Fibroblast of peridontal ligament (primary cell): ENCODE measurements around the gene KCTD3.

Experiments
- DNase-seq: peaks from one replicate; pipeline ENCODE4 v3.0.0-alpha.2; 2010; ENCODE audit errors: extremely low read depth

The KCTD3 gene

DNA sequence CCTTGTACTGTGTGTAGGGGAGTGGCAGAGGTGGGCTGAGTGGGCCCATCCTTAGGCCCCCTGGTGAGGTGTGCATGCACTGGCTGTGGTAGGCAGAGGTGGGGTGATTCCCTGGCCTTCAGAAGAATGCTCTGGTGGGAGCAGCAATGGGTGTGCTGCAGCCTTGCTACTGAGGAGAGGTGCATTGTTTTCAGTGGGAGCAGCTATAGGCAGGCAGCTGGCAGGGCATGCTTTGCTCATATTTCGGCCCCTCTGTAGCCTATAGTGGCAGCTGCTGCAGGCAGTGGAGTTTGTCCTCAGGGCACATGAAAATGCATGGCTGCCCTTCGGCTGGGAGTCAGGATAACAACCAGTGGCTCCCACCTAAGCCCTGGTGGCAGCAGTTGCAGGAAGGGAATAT, 10.1 kb upstream of the KCTD3 start:
- DNase-seq, result no peak

DNA sequence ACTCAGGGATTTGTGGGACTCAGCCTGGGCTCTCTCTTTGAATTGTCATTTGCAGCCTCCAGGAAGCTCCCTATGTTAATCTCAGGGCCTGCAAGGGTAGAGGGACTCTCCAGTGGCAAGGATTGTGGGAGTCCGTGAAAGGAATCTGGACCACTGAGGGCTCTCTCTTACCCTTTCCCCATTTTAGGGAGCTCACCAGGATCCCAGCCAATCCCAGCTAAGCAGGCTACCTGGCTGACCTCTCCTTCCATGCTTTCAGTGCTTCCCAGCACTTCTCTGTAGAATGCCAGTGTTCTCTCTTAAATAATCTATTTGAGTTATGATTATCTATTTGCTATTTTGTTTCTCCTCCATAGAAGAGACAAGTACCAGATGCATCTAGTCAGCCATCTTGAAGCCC, 9.6 kb upstream of the KCTD3 start:
- DNase-seq, result no peak

DNA sequence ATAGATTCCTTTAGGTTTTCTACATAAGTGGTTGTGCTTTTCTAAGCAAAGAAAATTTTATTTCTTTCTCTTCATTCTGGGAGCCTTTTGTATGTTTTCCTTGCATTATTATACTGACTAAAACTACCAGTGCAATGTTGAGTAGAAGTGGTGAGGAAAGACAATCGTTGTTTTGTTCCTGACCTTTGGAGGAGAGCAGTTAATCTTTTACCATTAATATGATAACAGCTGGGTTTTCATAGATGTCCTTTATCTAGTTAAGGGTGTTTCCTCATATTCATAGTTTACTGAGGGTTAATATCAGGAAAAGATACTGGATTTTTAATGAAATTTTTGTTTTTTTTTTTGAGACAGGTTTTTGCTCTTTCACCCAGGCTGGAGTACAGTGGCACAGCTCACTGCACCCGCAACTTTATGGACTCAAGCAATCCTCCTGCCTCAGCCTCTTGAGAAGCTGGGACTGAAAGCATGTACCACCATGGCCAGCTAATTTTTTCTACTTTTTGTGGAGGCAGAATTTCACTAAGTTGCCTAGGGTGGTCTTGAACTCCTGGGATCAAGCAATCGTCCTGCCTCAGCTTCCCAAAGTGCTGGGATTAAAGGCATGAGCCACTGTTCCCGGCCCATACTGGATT, 9.0 kb upstream of the KCTD3 start:
- DNase-seq, result no peak

DNA sequence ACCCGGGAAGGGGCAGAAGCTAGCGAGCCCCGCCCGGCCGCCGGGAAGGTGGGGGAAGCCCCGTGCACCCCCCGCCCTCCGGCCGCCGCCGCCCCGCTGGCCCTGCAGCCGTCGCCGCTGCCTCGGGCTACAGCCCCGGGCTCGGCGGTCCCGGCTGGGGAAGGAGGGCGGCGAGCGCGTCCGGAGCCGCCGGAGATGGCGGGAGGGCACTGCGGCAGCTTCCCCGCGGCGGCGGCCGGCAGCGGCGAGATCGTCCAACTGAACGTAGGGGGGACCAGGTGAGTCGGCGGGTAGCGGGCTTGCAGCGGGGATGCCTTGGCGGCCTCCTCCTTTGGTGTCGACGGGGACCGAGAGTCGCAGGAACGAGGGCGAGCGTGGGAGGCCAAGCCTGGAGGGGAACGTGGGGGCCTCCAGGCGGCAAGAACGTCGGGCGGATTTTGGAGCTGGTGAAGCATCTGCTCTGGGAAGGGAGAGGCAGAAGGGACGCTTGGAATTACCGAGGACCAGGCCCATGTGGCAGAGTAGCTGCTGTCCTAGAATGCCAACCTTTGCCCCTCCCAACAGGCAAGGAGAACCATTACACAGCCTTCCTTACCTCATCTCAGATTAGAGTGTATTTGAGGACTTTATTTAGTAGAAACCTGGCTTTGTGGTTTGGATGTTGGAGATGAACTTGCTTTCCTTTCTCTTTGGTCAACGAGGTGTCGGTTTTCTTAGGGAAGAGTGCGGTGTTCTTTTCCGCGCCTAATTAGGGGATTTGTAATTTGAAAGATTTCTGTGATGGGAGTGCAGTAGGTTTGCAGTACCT, 591 bp downstream of the KCTD3 start:
- DNase-seq, result peak; percentile 53

DNA sequence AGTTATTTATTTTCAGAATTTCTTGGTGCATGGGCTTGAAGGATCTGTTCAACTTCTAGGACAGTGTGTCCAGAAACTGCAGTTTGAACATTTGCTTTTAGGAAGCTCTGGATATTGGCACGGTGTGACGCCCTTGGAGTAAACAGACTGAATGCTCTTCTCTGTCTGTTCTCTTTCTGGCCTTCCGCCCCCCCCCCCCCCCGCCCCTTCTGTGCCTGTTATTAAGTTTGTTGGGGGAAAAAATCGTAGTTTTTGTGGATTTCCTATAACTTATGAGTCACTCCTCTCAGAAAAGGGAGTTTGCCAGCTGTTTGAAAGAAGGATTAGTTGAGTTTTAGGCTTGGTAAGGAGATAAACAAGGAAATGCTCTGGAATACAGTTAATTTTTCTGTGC, 1.2 kb downstream of the KCTD3 start:
- peak; percentile 77 for DNase-seq

DNA sequence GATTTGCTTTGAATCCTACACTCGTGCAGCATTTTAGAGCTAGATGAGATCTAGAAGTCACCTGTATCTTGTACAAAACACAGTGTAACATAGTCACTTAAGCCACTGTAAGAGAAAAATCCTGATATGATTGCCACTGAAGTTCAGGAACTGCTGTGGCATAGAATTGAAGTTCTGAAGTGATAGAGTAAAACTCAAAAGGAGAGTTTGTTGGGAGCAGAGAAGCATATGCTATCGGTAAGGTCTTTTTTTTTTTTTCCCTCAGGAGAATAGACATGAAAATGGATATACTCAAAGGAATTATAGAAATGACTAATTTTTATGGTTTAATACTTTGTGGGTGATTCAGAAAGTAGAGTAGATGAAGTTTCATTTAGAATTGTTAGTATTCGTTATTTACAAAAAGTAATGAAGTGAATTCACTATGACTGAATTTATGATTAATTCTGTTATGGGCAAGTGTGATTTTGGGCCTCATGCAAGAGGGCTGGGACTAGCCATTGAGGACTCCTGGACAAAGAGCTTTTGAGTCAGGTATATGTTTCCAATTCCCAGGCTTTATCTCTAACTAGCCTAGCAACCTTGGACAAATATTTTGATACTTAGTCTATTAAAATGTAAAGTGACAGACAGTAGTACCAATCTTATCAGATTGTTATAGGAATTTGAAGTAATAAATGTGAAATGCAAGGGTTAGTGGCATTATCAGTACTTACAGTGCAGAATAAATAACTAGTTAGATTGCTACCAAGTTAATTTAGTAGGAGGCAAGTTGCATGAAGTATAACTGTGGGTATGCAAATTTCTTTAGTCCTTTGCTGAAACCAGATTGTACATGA, 3.1 kb downstream of the KCTD3 start:
- DNase-seq, result no peak

DNA sequence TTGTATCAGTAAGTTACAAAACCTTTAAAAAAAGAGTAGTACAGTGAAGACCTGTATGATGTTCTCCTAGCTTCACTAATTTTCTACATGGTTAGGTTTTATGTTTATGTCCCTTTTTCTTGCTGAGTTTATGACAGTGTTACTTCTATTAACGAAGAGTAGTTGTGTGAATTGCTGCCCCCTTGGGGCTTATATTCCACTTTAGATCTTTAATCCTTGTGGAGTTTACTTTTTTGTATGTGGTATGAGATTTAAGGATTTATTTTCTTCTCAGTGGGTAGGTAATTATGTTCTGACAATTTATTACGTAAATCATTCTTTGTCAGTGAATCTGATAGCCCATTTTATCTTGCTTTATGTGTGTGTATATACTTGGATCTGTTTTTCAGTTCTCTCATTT, 14.8 kb downstream of the KCTD3 start:
- DNase-seq, result no peak

DNA sequence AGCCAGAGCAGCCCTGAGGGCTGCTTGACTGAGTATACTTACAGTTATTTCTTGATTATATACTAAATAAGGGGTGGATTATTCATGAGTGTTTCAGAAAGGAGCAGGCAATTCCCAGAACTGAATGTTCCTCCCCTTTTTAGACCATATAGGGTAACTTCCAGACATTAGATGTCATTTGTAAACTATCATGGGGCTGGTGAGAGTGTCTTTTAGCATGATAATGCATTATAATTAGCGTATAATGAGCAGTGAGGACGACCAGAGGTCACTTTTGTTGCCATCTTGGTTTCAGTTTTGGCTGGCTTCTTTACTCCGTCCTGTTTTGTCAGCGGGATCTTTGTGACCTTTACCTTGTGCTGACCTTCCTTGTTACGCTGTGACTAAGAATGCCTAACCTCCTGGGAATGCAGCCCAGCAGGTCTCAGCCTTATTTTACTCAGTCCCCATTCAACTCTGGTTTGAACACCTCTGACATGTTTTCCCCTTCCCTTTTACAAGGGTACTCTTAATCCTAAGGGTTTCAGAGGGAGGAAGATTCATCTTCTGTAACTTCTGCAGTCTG, 16.2 kb downstream of the KCTD3 start:
- DNase-seq, result no peak

DNA sequence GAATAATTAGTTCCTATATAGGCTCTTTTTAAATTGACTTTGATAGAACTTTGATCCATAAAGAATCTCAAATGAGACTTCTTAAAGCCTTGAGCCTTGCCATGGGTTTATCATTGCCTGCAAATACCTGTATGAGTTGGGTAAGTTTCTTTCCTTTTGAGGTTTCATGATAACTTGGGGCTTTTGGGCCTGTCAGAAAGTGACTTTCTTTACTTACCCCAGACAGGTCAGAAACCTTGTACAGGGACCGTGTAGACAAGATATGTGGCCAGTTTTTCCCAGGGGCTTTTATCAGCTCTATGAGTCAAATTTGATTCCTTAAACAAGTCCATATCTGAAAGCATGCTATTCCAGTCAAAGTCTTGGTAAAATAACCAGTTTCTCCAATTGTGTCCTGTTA, 17.3 kb downstream of the KCTD3 start:
- no peak for DNase-seq

DNA sequence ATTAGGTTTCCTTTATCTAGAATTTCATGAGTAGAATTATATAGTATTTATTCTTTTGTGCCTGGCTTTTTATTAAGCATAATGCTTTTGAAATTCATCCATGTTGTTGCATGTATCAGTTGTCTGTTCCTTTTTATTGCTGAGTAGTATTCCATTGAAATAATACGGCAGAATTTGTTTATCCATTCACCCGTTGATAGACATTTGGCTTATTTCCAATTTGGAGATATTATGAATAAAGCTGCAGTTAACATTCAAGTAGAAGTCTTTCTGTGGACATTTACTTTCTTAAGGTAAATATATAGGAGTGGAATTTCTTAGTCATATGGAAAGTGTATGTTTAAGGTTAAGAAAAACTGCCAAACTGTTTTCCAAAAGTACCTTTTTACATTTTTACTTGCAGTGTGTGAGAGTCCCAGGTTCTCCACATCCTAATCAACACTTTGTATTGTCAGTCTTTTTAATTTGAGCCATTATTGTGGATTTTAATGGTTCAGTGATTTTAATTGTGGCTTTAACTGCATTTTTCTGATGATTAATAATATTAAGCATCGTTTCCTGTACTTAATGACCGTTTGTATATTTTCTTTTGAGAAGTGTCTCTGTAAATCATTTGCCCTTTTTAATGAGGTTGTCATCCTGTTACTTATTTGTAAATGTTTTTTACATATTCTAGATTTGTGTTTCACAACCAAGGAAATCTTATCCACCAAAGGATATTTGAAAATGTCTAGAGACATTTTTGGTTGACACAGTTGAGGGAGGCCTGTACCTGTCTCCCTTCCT, 22.7 kb downstream of the KCTD3 start:
- DNase-seq, result no peak

DNA sequence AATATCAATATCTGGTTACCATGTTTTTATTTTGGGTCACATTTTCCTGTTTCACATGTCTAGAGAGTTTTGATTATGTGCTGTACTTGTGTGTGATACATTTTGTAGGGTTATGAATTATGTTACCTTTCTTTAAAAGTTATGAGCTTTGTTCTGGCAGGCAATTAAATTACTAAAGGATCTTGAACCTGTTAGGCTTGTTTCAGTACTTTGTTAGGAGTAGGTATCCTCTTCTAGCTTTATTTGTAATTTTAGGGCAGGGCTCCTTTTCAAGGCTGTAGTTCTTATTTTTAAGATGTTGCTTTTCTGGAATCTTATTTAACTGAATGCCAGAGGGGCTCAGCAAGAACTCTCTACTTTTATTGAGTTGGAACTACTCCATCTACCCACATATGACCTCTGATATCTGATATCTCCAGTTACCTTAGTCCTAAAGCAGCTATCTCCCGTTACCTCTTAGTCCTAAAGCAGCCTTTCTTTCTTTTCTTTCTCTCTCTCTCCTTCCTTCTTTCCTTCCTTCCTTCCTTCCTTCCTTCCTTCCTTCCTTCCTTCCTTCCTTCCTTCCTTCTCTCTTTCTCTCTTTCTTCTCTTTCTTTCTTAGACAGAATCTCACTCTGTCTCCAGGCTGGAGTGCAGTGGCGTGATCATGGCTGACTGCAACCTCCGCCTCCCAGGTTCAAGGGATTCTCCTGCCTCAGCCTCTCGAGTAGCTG, 23.8 kb downstream of the KCTD3 start:
- DNase-seq, result no peak

DNA sequence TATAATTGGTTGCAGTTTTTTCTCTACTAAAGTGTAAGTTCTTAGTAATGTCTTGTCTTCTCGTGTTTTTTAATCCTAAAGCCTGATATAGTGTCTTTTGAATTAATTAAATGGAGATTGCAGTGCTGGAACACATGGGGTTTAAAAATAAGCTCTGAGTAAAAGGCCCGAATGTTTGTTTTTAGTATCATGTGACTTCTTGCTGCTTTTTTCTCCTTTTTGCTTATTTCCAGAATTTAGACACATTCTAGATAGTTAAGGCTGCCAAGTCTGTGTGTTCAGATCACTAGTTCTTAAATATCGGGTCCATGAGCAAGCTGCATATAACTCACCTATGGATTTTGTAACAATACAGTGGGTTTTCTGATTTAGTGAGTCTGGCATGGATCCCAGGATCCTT, 27.5 kb downstream of the KCTD3 start:
- peak; percentile 69 for DNase-seq

DNA sequence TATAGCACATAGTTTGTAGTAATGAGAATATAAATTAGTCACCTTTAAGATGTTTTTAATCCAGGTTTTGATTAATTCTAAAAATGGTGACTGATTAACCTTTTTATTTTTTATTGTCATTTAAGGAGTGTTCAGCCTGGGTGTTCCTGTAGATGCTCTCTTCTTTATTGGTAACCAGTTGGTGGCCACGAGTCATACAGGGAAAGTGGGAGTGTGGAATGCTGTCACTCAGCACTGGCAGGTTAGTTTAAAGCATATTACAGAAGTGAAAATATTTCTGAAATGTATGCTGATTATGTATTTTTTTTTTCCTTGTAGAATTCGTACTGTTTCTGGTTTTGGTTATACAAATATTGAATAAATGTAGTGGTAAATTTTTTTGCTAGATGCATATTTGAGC, 28.1 kb downstream of the KCTD3 start:
- peak; percentile 28 for DNase-seq

DNA sequence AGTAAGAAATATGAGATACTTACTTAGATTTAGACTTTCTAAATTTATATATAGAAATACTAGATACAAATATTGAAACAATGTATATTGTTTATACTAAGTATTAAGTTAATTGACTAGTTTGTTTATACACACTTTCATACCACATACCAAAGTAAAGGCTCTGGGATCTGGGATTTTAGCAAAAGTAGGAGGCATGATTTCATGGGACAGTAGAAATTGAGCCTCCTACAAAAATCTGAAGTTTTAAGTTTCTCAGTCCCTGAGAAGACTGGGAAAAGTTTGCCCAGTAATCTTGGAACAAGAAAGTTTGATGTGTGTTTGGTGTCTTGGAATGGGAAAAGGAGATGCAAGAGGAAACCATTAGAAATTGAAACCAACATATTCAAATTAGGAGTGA, 30.9 kb downstream of the KCTD3 start:
- peak; percentile 55 for DNase-seq

DNA sequence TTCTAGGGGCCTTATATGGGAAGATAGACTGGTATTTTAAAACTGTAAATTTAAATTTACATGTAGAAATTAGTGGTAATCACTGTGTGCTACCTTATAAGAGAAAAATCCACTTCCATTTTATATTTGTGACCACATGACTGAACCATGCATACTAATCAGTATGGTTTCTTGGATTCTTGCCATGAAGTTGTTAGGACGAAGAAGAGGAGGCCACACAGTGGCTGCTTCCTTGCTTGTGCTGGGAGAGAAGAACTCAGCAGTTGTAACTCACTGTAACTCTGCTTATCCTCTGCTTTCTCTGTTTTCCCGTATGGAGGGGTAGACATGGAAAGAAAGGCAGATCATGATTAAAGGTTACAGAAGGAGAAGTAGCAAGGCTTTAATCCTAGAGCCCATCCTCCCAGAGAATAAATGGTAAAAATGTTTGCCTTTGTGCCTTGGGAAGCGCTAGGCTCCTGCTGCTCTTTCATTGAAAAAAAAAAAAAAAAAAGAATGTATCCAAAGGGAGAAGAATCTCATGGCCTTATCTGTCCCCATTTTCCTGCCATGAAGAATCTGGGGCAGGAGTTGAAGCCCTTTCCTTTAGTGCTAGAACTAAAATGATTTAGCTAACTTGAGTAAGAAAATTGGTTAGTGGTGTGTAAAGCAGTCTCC, 32.4 kb downstream of the KCTD3 start:
- peak; percentile 49 for DNase-seq

DNA sequence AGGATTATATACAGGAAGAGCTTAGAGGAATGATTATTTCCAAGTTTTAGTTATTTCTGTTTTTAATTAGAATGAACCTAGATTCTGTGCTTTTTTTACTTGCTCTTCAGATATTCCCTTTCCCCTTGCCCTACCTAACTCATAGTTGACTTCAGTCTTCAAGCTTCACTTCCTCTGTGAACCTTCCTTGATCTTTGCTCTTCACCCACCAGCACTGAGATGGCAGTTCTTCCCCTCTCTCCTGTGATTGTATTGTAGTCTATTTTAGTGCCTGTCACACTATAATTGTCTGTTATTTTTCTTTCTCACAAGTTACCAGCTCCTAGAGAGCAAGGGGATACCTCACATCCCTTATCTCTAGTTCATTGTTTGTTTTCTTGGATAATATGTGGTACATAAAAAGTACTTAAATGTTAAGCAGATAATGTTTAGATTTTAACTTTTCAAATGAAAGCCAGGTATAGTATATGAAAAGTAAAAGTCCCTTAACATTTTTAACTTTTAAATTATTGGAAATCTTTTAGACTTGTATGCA, 33.2 kb downstream of the KCTD3 start:
- no peak for DNase-seq

DNA sequence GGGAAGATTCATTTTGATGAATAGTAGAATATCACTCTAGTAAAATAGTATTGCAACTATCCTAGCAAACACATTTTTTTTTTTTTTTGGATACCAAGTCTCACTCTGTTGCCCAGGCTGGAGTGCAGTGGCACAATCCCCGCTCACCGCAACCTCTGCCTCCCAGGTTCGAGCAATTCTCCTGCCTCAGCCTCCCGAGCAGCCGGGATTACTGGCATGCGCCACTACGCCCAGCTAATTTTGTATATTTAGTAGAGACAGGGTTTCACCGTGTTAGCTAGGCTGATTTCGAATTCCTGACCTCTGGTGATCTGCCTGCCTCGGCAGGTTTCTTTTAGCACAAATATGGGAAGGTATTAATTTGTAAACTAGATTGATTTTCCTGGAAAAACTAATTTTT, 33.8 kb downstream of the KCTD3 start:
- DNase-seq, result no peak

DNA sequence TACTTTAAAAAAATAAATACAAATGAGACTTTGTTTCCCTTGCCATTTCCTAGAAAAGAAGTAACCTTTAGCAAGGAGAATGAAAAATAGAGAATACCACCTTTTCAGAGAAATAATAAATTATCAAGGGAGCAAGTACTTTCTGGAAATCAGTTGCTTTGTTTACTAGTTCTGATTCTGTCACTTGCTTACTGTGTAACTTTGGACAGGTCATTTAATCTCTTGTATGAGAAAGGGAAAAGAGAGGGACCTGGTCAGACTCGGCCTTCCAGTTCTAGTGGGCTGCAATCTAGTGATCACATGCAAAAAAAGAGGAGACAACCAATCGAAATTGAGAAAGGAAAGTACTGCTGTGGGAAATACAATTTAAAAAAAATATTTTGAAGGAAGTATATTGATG, 34.2 kb downstream of the KCTD3 start:
- no peak for DNase-seq

DNA sequence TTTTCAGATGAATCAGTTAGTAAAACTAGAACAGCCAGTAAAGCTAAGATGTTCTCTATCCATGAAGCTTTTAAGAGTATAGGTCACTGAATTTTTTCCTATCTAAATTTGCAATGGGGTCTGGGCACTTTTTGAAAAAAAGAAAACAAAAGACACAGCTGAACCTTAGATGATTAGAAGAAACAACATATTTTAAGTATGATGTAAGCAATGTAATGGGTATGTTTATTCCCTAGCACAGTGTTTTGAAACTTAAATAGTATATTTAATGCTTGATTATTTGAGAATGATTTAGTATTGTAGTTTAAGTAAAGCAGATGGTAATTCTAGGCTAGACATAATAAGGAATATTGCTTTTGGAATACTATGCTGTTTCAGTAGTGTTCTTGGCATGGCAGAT, 36.2 kb downstream of the KCTD3 start:
- peak; percentile 34 for DNase-seq

DNA sequence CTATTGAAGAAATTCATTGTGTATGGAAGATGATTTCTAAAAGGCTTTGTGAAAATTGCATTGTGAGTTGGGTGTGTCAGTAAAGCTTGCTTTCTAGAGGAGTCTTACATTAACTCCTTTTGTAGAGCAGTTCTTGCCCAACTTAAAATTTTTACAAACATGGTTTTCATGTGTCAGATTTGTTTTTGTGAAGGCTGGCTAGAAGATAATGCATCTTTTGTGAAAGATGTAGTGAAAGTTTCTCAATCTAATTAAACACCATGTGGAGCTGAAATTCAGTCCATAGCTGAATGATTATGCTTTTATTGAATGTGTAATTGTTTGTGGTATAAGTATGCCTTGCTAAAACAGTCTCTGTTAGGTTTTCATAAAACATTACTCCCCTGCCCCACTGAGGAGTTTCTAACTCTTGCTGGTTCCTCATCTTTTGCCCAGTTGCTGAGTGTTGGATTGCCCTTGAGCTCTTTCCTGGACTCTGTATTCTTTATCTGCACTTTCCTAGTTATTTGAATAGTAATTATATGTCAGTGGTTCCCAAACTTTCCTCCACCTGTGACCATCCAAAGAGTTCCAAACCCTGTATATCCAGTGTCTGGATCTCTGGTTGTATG, 38.0 kb downstream of the KCTD3 start:
- peak; percentile 65 for DNase-seq
